SK-N-SH treated with all-trans-retinoic acid at 6 μM for 48 hours (cell line): Measurements from ENCODE around the gene ELAC1.

Experiments used
- RARB ChIP-seq: fragments of 250-450 bp; sonication (Bioruptor Pico); IDR thresholded peaks from 2 replicates; pipeline ENCODE4 v1.8.0; 2021; ENCODE audit warnings: mild to moderate bottlenecking, moderate library complexity
- TOX ChIP-seq: fragments of 250-450 bp; sonication (Bioruptor Pico); IDR thresholded peaks from 2 replicates; pipeline ENCODE4 v1.8.0; 2021; ENCODE audit warnings: mild to moderate bottlenecking, moderate library complexity, borderline replicate concordance
- ZFP3 ChIP-seq: fragments of 250-450 bp; sonication (Bioruptor Pico); IDR thresholded peaks from 2 replicates; pipeline ENCODE4 v1.5.0; 2020; ENCODE audit warnings: mild to moderate bottlenecking, moderate library complexity
- TF ChIP-seq, protein P1 (sequence below): fragments of 250-450 bp; sonication (Bioruptor Pico); IDR thresholded peaks from 2 replicates; pipeline ENCODE4 v1.8.0; 2020; ENCODE audit warnings: mild to moderate bottlenecking, moderate library complexity, borderline replicate concordance

DNA sequence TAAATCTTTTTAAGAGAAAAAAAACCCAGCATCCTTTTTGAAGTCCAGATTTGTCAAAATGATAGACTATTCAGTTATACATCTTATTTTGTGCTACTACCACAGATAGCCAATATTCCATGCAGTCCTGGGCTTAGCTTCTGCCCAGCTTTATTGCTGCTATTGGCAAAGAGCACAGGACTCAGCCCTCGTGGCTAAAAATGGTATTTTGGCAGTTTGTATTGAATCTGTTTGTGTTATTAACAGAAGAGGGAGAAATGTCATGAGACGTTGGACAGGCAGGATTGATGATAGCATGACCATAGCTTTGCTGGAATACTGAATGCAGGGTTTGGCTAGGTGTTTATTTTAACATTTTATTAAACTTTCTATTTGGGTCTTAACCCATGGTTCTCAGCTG is 19.4 kb downstream of the ELAC1 start:
- TF ChIP-seq RARB: no peak
- TF ChIP-seq TOX: no peak
- TF ChIP-seq, protein P1, sequence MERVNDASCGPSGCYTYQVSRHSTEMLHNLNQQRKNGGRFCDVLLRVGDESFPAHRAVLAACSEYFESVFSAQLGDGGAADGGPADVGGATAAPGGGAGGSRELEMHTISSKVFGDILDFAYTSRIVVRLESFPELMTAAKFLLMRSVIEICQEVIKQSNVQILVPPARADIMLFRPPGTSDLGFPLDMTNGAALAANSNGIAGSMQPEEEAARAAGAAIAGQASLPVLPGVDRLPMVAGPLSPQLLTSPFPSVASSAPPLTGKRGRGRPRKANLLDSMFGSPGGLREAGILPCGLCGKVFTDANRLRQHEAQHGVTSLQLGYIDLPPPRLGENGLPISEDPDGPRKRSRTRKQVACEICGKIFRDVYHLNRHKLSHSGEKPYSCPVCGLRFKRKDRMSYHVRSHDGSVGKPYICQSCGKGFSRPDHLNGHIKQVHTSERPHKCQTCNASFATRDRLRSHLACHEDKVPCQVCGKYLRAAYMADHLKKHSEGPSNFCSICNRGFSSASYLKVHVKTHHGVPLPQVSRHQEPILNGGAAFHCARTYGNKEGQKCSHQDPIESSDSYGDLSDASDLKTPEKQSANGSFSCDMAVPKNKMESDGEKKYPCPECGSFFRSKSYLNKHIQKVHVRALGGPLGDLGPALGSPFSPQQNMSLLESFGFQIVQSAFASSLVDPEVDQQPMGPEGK: no peak
- TF ChIP-seq ZFP3: no peak
